ENCODE measurements around the gene SLC2A13. TPM values are rescaled to one million over a fixed set of nuclear protein-coding genes. Genes with fewer than 3 reads are reported as not detected.

Gene SLC2A13
- total and polyA plus RNA-seq, 2 donors (not counting 3 experiments of a cell fraction or from before 2014, with no cell fraction given): 1.2 to 4.9 TPM

- H3K9me3 ChIP-seq (replicated peaks; ENCODE audit: control insufficient read depth, insufficient read depth, low read length): no peaks in the 10 kb centered on the region
- no peaks in the 10 kb centered on the region for H4K20me1 ChIP-seq (replicated peaks; ENCODE audit: control insufficient read depth, extremely low read depth, insufficient read depth, low read length)
- ChIA-PET CTCF (no interaction called here), POLR2A (no interaction called here)
- no peak overlapping the region for H3K4me3 ChIP-seq (replicated peaks in 1 of 3; ENCODE audit: insufficient read depth in 1 of 3, low read depth in 1 of 3, low read length in 3 of 3)
- peaks cover 6% of the 10 kb centered on the region for H3K4me1 ChIP-seq (ENCODE audit: control insufficient read depth, extremely low read depth, insufficient read depth, low read length)
- TF ChIP-seq POLR2A (IDR thresholded peaks at IDR 0.05; ENCODE audit: low read depth, low read length): no peak
- no peak for TF ChIP-seq EZH2 (IDR thresholded peaks at IDR 0.05; ENCODE audit: borderline replicate concordance, low read depth, low read length, severe bottlenecking)
- no peak for TF ChIP-seq MAX (IDR thresholded peaks at IDR 0.05; ENCODE audit: insufficient read depth, insufficient read length)
- TF ChIP-seq MYC (IDR thresholded peaks at IDR 0.05; ENCODE audit: low read depth, low read length): no peak
- no peak for TF ChIP-seq FOS (IDR thresholded peaks at IDR 0.05; ENCODE audit: borderline replicate concordance, insufficient read depth, low read length)
- TF ChIP-seq CTCF (IDR thresholded peaks at IDR 0.05; ENCODE audit: extremely low read depth in 1 of 2, insufficient read depth in 1 of 2, low read depth in 1 of 2, low read length in 2 of 2): no peak
- no peak for TF ChIP-seq JUN (IDR thresholded peaks at IDR 0.05; ENCODE audit: borderline replicate concordance, insufficient read depth, insufficient read length, low read depth)
- TF ChIP-seq POLR2AphosphoS5 (IDR thresholded peaks at IDR 0.05; ENCODE audit: insufficient read depth, low read depth, low read length): no peak
- no peak overlapping the region for H2AFZ ChIP-seq (ENCODE audit: low read depth, low read length)
- H3K9me1 ChIP-seq (replicated peaks; ENCODE audit: control insufficient read depth, extremely low read depth, insufficient read depth, low read length): no peaks in the 10 kb centered on the region
- H3K27me3 ChIP-seq (ENCODE audit: control insufficient read depth in 2 of 2, insufficient read depth in 2 of 2, low read length in 2 of 2): no peaks in the 10 kb centered on the region
- H3K27ac ChIP-seq (ENCODE audit: insufficient read depth, low read depth, low read length): no peak overlapping the region
- FAIRE-seq (no peak), DNase-seq (ENCODE audit: low read depth, low spot score) (no peak)
- no peaks in the 10 kb centered on the region for H3K36me3 ChIP-seq (ENCODE audit: control insufficient read depth in 2 of 2, extremely low read depth in 1 of 2, insufficient read depth in 2 of 2, low read length in 2 of 2)
- no peak overlapping the region for H3K4me2 ChIP-seq (ENCODE audit: insufficient read depth, low read length)
- no peak overlapping the region for H3K9ac ChIP-seq (replicated peaks; ENCODE audit: extremely low read depth, insufficient read depth, low read length)
- dilution Hi-C loops (cut with MboI; ENCODE audit: extremely low pct_ligation_motif_present, low sequenced_read_pairs) (no loop called here), intact Hi-C loops (cut with micrococcal nuclease) (no loop called here)
- BruUV-seq (replicated peaks): no TSS peak
- H3K79me2 ChIP-seq (ENCODE audit: control insufficient read depth, insufficient read depth, low read length): no peaks in the 10 kb centered on the region
Measured at GRCh38 chr12:39878753-39879152, 227.1 kb downstream of the SLC2A13 start.
